Measurements from ENCODE around the gene HPN.
"Not testable (repeated sequence)": the region's sequence is repeated elsewhere in the genome, so short reads cannot be mapped to it uniquely, and the experiment has no call there.

Gene HPN

GRCh38 chr19:35044317-35045117 is 3.0 kb downstream of the HPN start:
- DNase-seq: no peak

- no peak for DNase-seq
These were observed 4.3 kb downstream of the HPN start for GRCh38 chr19:35045667-35046300.

GRCh38 chr19:35046461-35046860 is 4.9 kb downstream of the HPN start:
- DNase-seq: no peak

GRCh38 chr19:35048911-35049411 is 7.4 kb downstream of the HPN start:
- no peak for DNase-seq

GRCh38 chr19:35049456-35049855 is 7.9 kb downstream of the HPN start:
- no peak for DNase-seq

GRCh38 chr19:35050662-35051061 is 9.1 kb downstream of the HPN start:
- DNase-seq: not testable (repeated sequence)

- not testable (repeated sequence) for DNase-seq
These were observed 9.7 kb downstream of the HPN start for GRCh38 chr19:35051268-35051667.

- DNase-seq: no peak
These were observed 10.3 kb downstream of the HPN start for GRCh38 chr19:35051796-35052195.

- DNase-seq: no peak
These were observed 11.2 kb downstream of the HPN start for GRCh38 chr19:35052599-35053190.

GRCh38 chr19:35053667-35054293 is 12.3 kb downstream of the HPN start:
- DNase-seq: no peak

- DNase-seq: no peak
These were observed 13.1 kb downstream of the HPN start for GRCh38 chr19:35054626-35055025.

GRCh38 chr19:35055715-35056179 is 14.2 kb downstream of the HPN start:
- DNase-seq: no peak

GRCh38 chr19:35056513-35057063 is 15.1 kb downstream of the HPN start:
- no peak for DNase-seq

GRCh38 chr19:35058370-35058769 is 16.8 kb downstream of the HPN start:
- DNase-seq: no peak

- DNase-seq: no peak
These were observed 17.7 kb downstream of the HPN start for GRCh38 chr19:35059006-35059798.

- DNase-seq: no peak
These were observed 18.2 kb downstream of the HPN start for GRCh38 chr19:35059799-35060091.

GRCh38 chr19:35060160-35060855 is 18.8 kb downstream of the HPN start:
- no peak for DNase-seq

- no peak for DNase-seq
These were observed 20.3 kb downstream of the HPN start for GRCh38 chr19:35061583-35062373.

- DNase-seq: no peak
These were observed 21.4 kb downstream of the HPN start for GRCh38 chr19:35062942-35063341.

GRCh38 chr19:35063940-35064818 is 22.7 kb downstream of the HPN start:
- no peak for DNase-seq
